Erythroblast (primary cell): ENCODE measurements around the gene ISCA1.
A peak's percentile ranks its signal among the peaks of the same experiment; 100 is the strongest.

ENCODE experiments used
- DNase-seq, 2 experiments: peaks; one replicate each; lab custom pipeline; 2025; lab: John Stamatoyannopoulos, UW
- GATA1 ChIP-seq: IDR thresholded peaks from 2 replicates; pipeline ENCODE4 v1.6.1; 2011; ENCODE audit warnings: low read depth, mild to moderate bottlenecking, control low read depth, low read length, moderate library complexity
- POLR2A ChIP-seq: IDR thresholded peaks from 2 replicates; pipeline ENCODE4 v1.6.1; 2011; ENCODE audit warnings: mild to moderate bottlenecking, low read length

The ISCA1 gene

DNA sequence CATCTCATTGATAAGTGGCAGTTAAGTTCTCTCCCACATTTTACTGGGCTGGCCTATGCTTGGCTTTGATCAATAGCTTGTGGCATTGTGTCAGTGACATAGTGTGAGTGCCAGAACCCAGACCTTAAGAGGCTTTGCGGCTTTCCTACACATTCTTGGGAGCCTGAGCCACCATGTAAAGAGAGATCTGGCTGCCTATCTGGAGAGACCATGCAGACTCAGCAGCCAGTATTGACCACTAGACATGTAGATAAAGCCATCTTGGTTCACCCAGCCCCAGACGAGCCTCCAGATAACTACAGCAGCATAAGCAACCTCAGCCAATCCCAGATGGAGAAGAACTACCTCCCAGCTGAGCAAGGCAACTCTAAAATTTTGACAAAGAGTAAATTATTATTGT lies 51.5 kb downstream of the ISCA1 start:
- peak; percentile 10 to 60 for DNase-seq
- TF ChIP-seq POLR2A, result no peak
- TF ChIP-seq GATA1, result no peak

DNA sequence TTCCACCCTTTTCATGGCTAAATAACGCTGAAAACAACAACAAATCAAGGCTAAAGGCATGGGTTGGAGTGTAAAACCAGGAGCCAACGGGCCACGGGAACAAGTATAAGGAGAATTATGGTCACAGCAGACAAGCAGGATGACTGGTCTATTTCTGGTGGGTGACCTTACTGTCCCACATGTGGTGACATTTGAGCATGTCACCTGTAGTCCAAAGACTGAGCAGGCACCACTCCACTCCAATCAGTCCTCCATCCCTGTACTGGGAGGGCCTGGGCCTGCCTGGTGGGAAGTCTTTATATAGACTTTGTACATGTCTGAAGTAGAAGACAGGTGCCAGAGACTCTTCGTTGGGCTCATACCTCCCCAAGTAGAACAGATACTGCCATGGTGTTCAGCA lies 59.7 kb downstream of the ISCA1 start:
- DNase-seq, result no peak
- no peak for TF ChIP-seq POLR2A
- TF ChIP-seq GATA1, result no peak

DNA sequence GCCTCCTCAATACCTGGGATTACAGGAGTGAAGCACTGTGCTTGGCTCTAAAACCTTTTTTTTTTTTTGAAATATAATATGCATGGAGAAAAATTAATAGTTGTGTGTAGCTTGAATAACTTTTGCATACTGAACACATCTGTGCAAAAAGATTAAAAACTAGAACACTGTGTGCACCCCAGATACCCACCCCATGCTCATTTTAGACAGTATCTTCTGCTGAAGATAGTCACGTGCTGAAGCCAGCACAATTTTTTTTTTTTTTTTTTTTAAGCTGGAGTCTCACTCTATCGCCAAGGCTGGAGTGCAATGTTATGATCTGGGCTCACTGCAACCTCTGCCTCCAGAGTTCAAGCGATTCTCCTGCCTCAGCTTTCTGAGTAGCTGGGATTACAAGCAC lies 62.7 kb downstream of the ISCA1 start:
- TF ChIP-seq POLR2A, result no peak
- TF ChIP-seq GATA1, result no peak
- DNase-seq, result peak; percentile 8 to 59

DNA sequence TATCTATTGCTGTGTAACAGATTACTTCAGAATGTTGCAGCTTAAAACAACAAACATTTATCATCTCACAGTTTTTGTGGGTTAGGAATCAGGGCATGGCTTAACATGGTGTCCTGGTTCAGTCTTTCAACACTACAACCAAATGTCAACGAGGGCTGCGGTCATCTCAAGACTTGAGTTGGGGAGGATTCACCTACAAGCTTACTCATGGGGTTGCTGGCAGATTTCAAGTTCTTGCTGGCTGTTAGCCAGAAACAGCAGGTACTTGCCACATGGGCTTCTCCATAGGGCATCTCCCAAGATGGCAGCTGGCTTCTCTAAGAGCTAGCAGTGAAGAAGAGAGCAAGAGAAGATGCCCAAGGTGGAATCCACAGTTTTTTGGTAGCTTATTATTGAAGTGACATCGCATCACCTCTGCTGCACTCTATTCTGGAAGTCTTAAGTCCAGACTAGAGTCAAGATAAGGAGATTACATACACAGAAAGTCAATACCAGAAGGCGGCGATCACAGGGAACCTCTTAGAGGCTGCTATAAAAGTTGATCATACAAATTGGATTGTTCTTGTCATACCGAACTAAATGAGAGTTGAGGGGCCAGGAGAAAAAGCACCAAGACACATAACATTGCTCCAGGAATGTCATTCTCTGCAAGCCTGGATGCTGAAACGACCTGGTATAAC lies 65.1 kb downstream of the ISCA1 start:
- peak in 1 of 2 experiments; percentile 20 for DNase-seq
- TF ChIP-seq GATA1 (no peak), POLR2A (no peak)
